Endodermal cell (in vitro differentiated cells): Measurements from ENCODE around the gene ACOX1. TPM values are rescaled to one million over a fixed set of nuclear protein-coding genes. Genes with fewer than 3 reads are reported as not detected.

Experiments
- DNase-seq: peaks from one replicate; pipeline ENCODE4 v3.0.0-alpha.2; 2017
- H3K27ac ChIP-seq: 2 replicates; pipeline ENCODE4 v1.5.1; 2013; ENCODE audit warnings: mild to moderate bottlenecking, low read depth, low read length, moderate library complexity
- H3K27me3 ChIP-seq: 2 replicates; pipeline ENCODE4 v1.6.1; 2013; ENCODE audit warnings: mild to moderate bottlenecking, low read length, moderate library complexity; ENCODE audit not compliant: insufficient read depth, control insufficient read depth, poor library complexity, severe bottlenecking
- H3K36me3 ChIP-seq: 2 replicates; pipeline ENCODE4 v1.7.0; 2013; ENCODE audit warnings: mild to moderate bottlenecking, low read length, moderate library complexity; ENCODE audit not compliant: control insufficient read depth, insufficient read depth
- H3K4me1 ChIP-seq: one replicate; pipeline ENCODE4 v1.7.0; 2013; ENCODE audit warnings: low read length; ENCODE audit not compliant: control insufficient read depth, insufficient read depth
- H3K4me3 ChIP-seq: 2 replicates; pipeline ENCODE4 v1.5.1; 2013; ENCODE audit warnings: mild to moderate bottlenecking, low read length, moderate library complexity
- H3K9ac ChIP-seq: 2 replicates; pipeline ENCODE4 v1.6.1; 2013; ENCODE audit warnings: mild to moderate bottlenecking, low read length, moderate library complexity; ENCODE audit not compliant: poor library complexity, severe bottlenecking; ENCODE audit errors: extremely low read depth
- H3K9me3 ChIP-seq: 2 replicates; pipeline ENCODE4 v1.6.1; 2013; ENCODE audit warnings: mild to moderate bottlenecking, low read length, moderate library complexity; ENCODE audit not compliant: control insufficient read depth
- H3K27ac Mint-ChIP-seq: 2 replicates; pipeline ENCODE4 v1.8.0; 2020; ENCODE audit warnings: mixed read lengths
- H3K27me3 Mint-ChIP-seq: 2 replicates; pipeline ENCODE4 v1.8.0; 2021; ENCODE audit warnings: mild to moderate bottlenecking, mixed read lengths; ENCODE audit not compliant: insufficient read depth
- H3K36me3 Mint-ChIP-seq: 2 replicates; pipeline ENCODE4 v1.8.0; 2020; ENCODE audit warnings: low read depth, mixed read lengths
- H3K4me1 Mint-ChIP-seq: 2 replicates; pipeline ENCODE4 v1.8.0; 2020; ENCODE audit warnings: mixed read lengths
- H3K4me3 Mint-ChIP-seq: 2 replicates; pipeline ENCODE4 v1.8.0; 2020; ENCODE audit warnings: mild to moderate bottlenecking, moderate library complexity, mixed read lengths
- H3K9me3 Mint-ChIP-seq: 2 replicates; pipeline ENCODE4 v1.8.0; 2020; ENCODE audit warnings: mild to moderate bottlenecking, mixed read lengths
- WGBS, 2 experiments: methylation state at CpG; one replicate each; pipeline versions ENCODE4 v1.1.5 to v1.1.7; 2013; ENCODE audit warnings: missing lambda C conversion rate in 2 of 2, mixed read lengths in 1 of 2; ENCODE audit not compliant: insufficient coverage in 1 of 2, insufficient read length in 1 of 2; 5-methylcytosine and 5-hydroxymethylcytosine counted together
- total RNA-seq, 2 donors: library from RNA; stranded (reverse); fragmentation: NEBNext Ultra II Directional in 1 of 2; extraction: Animal tissue kit (Norgen Biotek cat#: 25700) in 1 of 2; gene quantifications; 2 replicates in 1 of 2; 3 replicates in 1 of 2; pipeline ENCODE4 v1.2.1, GENCODE V29; 2021
- TF ChIP-seq, protein P1 (sequence below): fragments of 200-600 bp; sonication (generic); conservative IDR thresholded peaks from 2 replicates; pipeline ENCODE4 v1.5.0; 2021; ENCODE audit warnings: antibody characterized with exemption, mild to moderate bottlenecking

The ACOX1 gene
- total RNA-seq, 2 donors from 2014 or later, result 28.6 to 37.1 TPM

DNA sequence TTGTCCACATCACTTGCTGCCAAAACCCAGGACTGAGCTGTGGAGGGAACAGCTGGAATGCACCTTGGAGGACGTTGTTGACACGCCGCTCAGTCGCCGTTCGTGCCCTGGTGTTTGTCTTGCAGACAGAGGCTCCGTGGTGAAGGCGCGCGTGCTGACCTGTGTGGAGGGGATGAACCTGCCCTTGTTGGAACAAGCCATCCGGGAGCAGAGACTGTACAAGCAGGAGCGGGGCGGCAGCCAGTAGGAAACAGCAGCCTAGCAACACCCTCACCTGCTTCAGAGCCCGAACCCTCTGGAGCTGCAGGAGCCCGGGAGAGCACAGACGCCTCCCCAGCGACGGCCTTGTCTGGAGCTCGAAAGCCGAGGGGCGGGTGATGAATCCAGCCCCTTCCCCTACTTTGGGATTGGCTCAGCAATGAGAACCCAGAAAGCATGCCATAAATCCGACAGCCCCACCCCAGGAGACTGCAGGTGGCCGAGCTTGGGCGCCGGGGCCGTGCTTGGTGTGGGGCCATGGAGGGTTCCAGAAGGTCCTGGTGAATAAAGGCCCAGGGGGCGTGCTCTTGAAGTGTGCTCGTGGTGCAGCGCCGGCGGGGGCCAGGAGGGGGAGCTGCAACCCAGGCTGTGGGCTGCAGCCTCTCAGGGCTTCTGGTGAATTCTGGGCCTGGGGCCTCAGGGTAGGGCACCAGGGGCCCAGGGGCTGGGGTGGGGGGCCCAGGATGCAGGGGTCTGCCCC is 21.2 kb upstream of the ACOX1 start:
- Histone ChIP-seq H3K36me3 (peaks cover 4% of the 10 kb centered on the region), H3K27me3 (no peaks in the 10 kb centered on the region), H3K4me3 (no peak overlapping the region), H3K9ac (no peak overlapping the region), H3K27ac (peak overlapping the region; percentile 4), H3K4me1 (no peaks in the 10 kb centered on the region), H3K9me3 (no peaks in the 10 kb centered on the region)
- Mint-ChIP-seq H3K4me1 (no peaks in the 10 kb centered on the region), H3K36me3 (peaks cover 13% of the 10 kb centered on the region), H3K9me3 (no peaks in the 10 kb centered on the region), H3K4me3 (no peak overlapping the region), H3K27ac (peak overlapping the region; percentile 84), H3K27me3 (no peaks in the 10 kb centered on the region)
- whole genome bisulfite sequencing, 2 experiments, result 80 to 85% methylated on average over 23 to 31 of the region's 31 CpGs
- TF ChIP-seq, protein P1, sequence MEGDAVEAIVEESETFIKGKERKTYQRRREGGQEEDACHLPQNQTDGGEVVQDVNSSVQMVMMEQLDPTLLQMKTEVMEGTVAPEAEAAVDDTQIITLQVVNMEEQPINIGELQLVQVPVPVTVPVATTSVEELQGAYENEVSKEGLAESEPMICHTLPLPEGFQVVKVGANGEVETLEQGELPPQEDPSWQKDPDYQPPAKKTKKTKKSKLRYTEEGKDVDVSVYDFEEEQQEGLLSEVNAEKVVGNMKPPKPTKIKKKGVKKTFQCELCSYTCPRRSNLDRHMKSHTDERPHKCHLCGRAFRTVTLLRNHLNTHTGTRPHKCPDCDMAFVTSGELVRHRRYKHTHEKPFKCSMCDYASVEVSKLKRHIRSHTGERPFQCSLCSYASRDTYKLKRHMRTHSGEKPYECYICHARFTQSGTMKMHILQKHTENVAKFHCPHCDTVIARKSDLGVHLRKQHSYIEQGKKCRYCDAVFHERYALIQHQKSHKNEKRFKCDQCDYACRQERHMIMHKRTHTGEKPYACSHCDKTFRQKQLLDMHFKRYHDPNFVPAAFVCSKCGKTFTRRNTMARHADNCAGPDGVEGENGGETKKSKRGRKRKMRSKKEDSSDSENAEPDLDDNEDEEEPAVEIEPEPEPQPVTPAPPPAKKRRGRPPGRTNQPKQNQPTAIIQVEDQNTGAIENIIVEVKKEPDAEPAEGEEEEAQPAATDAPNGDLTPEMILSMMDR, result peak; percentile 93
- DNase-seq, result peak; percentile 98

DNA sequence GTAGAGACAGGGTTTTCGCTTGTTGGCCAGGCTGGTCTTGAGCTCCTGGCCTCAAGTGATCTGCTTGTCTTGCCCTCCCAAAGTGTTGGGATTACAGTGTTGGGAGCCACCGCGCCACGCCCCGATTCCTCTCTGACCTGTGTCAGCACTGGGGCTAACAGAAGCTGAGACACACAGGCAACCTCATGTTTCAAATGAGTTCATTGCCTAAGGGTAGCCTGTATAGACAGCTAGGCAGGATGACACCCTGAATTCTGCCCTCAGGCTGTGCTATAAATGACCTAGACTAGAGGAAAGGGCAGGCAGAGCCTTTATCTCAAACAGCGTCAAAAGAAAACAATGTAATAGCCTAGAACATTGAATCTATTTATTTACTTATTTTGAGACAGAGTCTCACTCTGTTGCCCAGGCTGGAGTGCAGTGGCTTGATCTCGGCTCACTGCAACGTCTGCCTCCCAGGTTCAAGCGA is 19.4 kb upstream of the ACOX1 start:
- 94 to 96% methylated on average over 9 of the region's 9 CpGs for WGBS, 2 experiments

DNA sequence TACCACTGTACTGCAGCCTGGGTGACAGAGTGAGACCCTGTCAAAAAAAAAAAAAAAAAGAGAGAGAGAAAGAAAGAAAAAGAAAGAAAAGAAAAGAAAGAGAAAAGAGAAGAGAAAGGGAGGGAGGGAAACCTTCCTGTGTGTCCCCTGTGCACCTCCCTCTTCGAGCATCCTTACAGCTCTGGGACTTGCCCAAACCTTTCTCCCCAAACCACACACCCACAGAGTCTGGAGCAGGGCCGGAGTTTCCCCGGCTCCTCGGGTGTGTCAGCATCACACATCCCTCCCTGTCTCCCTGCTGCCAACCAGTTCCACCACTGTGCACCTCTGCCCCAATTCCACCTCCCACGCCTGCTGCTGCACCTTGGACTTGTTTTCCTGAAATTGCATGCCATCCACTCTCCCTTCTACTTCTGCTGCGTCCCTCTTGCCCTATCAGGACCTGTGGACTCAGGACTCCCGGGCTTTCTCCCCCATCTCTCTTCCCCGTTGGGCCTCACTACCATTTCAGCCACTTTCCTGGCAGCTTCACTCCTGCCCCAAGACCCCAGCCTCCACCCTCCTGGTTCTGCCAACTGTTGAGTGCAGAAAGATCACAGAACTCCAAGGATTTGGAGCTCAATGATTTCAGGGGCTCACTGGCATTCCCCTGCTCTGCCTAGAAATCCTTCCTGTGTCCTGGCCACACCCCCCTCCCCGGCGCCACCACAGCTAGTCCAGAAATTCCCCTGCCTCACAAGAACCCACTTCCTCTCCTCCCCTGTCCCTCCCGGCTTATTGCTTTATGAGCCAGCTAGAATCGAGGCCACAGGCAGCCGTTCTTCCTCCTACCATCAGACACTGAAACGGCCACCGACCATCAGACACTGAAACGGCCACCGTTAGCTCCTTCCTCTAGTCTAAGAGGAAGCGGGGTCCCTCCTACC is 18.0 kb upstream of the ACOX1 start:
- no peak overlapping the region for H3K4me3 ChIP-seq
- Mint-ChIP-seq H3K36me3 (peaks cover 27% of the 10 kb centered on the region), H3K9me3 (no peaks in the 10 kb centered on the region), H3K27ac (peak overlapping the region; percentile 54), H3K4me3 (no peak overlapping the region), H3K4me1 (no peaks in the 10 kb centered on the region), H3K27me3 (no peaks in the 10 kb centered on the region)
- TF ChIP-seq, protein P1, result no peak
- no peaks in the 10 kb centered on the region for H3K27me3 ChIP-seq
- peak overlapping the region; percentile 53 for H3K27ac ChIP-seq
- H3K36me3 ChIP-seq, result peaks cover under 1% of the 10 kb centered on the region
- peak; percentile 70 for DNase-seq
- H3K9ac ChIP-seq, result no peak overlapping the region
- no peaks in the 10 kb centered on the region for H3K9me3 ChIP-seq
- H3K4me1 ChIP-seq, result no peaks in the 10 kb centered on the region
- WGBS, 2 experiments, result 81 to 82% methylated on average over 11 to 18 of the region's 18 CpGs

More for the DNA sequence above, 19.4 kb upstream of the ACOX1 start:
- Histone ChIP-seq H3K4me3 (no peak overlapping the region), H3K27ac (no peak overlapping the region), H3K36me3 (peaks cover 3% of the 10 kb centered on the region), H3K27me3 (no peaks in the 10 kb centered on the region), H3K9me3 (no peaks in the 10 kb centered on the region), H3K9ac (no peak overlapping the region), H3K4me1 (no peaks in the 10 kb centered on the region)
- H3K27me3 Mint-ChIP-seq, result no peaks in the 10 kb centered on the region
- H3K36me3 Mint-ChIP-seq, result peaks cover 24% of the 10 kb centered on the region
- no peaks in the 10 kb centered on the region for H3K9me3 Mint-ChIP-seq
- TF ChIP-seq, protein P1, result no peak
- peak overlapping the region; percentile 39 for H3K27ac Mint-ChIP-seq
- H3K4me3 Mint-ChIP-seq, result no peak overlapping the region
- H3K4me1 Mint-ChIP-seq, result no peaks in the 10 kb centered on the region
- peak; percentile 39 for DNase-seq
